Measurements from ENCODE around the gene C12orf50.
A peak's percentile ranks its signal among the peaks of the same experiment; 100 is the strongest.
"Not testable (repeated sequence)": the region's sequence is repeated elsewhere in the genome, so short reads cannot be mapped to it uniquely, and the experiment has no call there.

The C12orf50 gene

DNA sequence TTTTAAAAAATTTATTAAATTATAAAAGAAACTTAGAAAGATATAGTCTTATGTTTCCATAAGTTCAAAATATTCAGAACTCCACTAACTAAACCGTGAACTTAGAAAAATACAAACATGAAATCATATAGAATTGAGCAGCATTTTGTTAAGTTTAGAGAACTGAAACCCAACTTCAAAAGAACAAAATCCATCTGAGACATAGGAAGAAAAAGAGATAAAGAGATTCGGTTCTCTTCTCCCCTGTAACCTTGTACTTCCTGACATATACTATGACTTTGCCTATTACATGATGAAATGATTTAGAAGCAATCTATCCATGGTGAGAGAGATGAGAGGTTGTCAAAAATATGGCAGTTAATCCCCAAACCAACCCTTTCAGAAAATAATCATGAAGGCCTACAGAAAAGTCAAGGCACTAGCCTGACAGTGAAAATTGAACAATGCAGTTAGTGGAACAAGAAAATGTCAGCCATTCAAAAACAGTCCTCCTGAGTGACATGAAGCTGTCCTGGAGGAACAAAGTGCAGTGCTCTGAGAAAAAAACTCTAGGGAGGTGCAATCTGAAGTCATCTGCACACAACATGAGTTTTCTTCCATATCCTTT, 44.0 kb downstream of the C12orf50 start:
- no peak for DNase-seq (ENCODE audit: low read depth)

GRCh38 chr12:87982208-87982607, 47.0 kb downstream of the C12orf50 start:
- peak; percentile 45 for DNase-seq (ENCODE audit: low read depth)

DNA sequence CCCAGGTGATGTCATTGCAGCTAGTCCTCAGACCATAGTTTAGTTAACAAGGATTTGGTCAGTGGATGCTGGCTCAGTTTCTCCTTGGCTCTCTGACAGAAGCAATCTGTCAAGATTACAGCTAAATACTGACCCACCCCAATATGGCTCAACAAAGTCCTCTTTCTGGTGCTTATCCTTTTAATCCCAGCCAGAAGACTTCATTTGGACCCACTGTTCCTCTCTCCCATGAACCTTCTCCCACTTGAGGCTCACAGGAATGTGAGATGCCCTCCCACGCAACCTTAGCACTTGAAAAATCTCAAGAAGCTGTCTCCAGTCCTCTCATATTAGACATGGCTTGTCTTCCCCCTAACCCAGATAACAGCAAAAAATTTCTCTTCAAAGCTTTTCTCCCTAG, 47.7 kb downstream of the C12orf50 start:
- DNase-seq (ENCODE audit: low read depth), result no peak

DNA sequence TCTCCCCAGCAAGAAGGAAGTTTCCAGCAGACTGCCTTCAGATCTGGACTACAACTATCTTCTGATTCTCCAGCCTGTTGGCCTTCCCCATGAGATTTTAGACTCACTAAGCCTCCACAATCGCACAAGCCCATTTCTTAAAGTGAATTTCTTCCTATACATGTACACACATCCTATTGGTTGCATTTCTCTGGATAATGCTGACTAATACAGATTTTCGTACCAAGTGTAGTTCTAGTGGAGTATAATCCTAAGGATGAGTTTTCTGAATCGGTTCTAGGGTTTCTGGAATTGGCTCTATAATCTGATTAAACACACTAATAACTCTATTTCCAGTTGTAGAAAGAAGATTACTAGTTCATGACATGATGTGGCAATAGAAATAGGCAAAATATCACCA, 53.3 kb downstream of the C12orf50 start:
- no peak for DNase-seq (ENCODE audit: low read depth)

DNA sequence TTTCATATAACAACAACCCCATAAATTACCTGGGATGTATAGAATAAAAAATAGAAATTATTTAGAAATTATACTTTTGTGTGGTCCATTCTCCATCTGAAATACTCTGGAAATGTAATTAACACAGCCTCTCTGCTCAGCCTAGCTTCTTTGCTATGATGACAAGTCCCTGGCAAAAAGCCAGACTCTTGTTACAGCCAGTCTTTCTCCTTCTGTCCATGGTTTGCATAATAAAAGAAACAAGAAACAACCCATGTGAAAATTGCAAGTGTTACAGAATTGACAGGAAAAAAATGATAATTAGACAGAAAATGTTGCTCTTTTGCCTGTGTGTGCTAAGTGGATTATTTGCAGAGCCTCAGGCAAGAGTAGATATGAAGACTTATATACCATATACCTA, 61.3 kb downstream of the C12orf50 start:
- DNase-seq (ENCODE audit: low read depth), result no peak

DNA sequence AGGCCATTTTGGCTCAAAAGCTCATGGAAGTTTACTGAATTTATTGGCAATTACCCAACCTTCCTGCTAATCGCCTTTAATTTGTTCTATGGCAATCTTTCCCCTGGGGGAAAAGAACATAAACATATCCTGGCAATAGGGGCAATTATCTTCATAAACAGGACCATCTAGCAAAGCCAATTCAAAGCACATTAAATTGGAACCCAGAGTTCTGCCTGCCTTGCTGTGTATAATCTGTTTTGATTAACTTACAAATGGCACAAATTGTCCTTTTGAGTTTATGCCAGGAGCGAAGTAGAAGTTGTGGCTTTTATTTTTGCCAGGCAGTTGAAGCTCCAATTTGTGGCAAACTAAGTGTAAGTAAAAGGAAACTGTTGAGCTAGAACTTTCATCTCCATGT, 68.6 kb downstream of the C12orf50 start:
- DNase-seq (ENCODE audit: low read depth), result no peak

GRCh38 chr12:87954028-87954427, 75.2 kb downstream of the C12orf50 start:
- not testable (repeated sequence) for DNase-seq (ENCODE audit: low read depth)

DNA sequence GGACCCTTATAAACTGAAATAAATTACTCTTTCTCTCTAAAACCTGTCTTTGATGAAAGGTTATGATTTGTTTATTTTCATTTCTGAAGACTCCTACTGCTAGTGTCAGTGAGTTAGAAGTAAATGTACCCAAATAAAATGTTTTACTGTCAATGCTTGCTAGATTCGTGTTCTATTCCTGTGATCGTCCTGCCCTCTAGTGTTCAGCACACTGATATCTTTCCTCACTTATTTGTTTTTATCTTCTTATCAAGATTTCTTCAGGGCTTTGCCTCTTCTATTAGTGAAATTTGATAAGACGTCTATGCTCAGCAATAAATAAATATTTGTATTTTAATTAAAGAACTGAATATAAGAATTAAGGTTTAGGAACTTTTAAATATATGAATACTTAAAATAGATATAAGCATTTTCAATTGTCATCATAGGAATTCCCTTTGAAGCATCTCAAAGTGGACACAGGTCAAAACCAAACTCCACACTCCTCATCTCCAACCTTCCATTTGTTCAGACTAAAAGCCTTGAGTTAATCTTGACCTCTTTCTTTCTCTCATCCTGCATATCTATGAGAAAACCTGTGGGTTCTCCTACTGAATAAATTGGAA, 75.8 kb downstream of the C12orf50 start:
- peak; percentile 64 for DNase-seq (ENCODE audit: low read depth)

GRCh38 chr12:87952850-87953249, 76.4 kb downstream of the C12orf50 start:
- DNase-seq (ENCODE audit: low read depth), result no peak

- DNase-seq (ENCODE audit: low read depth), result no peak
Measured at GRCh38 chr12:87952223-87952622, 77.0 kb downstream of the C12orf50 start.

GRCh38 chr12:87943762-87944161, 85.4 kb downstream of the C12orf50 start:
- DNase-seq (ENCODE audit: low read depth), result no peak

- DNase-seq (ENCODE audit: low read depth), result no peak
Measured at GRCh38 chr12:87943023-87943422, 86.2 kb downstream of the C12orf50 start.

- DNase-seq (ENCODE audit: low read depth), result no peak
Measured at GRCh38 chr12:87939182-87939581, 90.0 kb downstream of the C12orf50 start.

- no peak for DNase-seq (ENCODE audit: low read depth)
Measured at GRCh38 chr12:87935216-87935615, 94.0 kb downstream of the C12orf50 start.

DNA sequence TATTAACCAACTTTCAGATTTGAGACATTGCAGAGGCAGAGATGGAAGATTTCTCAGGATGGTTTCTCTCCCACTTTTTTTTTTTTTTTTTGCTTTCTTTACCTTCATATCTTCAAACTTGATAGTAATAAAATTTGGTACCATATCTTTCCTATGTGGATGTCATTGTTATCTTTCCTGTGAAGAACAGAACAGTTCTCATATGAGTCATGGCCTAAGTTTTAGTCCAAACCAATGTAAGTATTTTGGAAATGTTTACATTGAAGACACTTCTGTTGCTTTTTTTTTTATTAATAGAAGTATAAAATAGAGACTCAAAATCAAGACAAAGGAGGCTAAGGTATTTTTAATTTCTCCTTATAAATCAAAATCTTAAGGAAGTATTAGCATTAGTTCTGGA, 95.2 kb downstream of the C12orf50 start:
- no peak for DNase-seq (ENCODE audit: low read depth)

DNA sequence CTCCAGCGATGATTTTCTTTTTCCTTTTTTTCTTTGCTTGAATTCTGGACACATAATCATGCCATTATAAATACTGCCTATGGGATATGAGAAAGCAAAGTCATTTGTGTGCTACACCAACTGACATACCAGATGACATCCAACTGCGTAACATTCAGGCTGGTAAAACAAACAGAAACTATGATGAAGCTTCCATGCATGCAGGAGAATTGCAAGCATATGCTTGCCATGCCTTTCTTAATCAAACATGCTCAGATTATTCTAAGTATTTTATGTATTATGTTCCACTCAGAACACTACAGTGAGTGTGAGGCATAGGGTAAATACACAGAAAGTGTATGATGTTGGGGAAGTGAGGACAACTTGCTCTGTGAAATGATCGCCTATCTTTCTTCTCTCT, 97.4 kb downstream of the C12orf50 start:
- peak; percentile 63 for DNase-seq (ENCODE audit: low read depth)

GRCh38 chr12:87930627-87931026, 98.6 kb downstream of the C12orf50 start:
- DNase-seq (ENCODE audit: low read depth), result no peak
